GM23248 (cell line): ENCODE data around the gene C19orf18.

Experiments
- EZH2 ChIP-seq: fragments of 200-600 bp; sonication (generic); IDR thresholded peaks from 2 replicates; pipeline ENCODE4 v1.6.1; 2018; ENCODE audit warnings: antibody characterized with exemption, mild to moderate bottlenecking; ENCODE audit not compliant: insufficient read depth, poor library complexity, severe bottlenecking
- EZH2phosphoT487 ChIP-seq: fragments of 200-600 bp; sonication (generic); IDR thresholded peaks from 2 replicates; pipeline ENCODE4 v1.6.1; 2018; ENCODE audit warnings: antibody characterized with exemption, moderate library complexity, mild to moderate bottlenecking, low read depth; ENCODE audit not compliant: insufficient read depth

- TF ChIP-seq EZH2, result no peak
- TF ChIP-seq EZH2phosphoT487, result no peak
Observed at GRCh38 chr19:58002384-58003173, 28.2 kb upstream of the C19orf18 start, which contains the start of gene ZNF606.
